Hindlimb muscle (tissue), 1 donor: ENCODE measurements around the gene CDC37L1. TPM values are rescaled to one million over a fixed set of nuclear protein-coding genes. Genes with fewer than 3 reads are reported as not detected.

ENCODE experiments used
- DNase-seq: peaks from one replicate; pipeline ENCODE4 v3.0.0-alpha.2; 2013
- polyA plus RNA-seq: library from polyadenylated mRNA; unstranded; fragments of 120-200 nt; gene quantifications from one replicate; pipeline ENCODE4 v1.2.1, GENCODE V29; 2013; ENCODE audit not compliant: insufficient read length

CDC37L1 gene
- polyA plus RNA-seq, 1 donor, result 24.4 TPM

DNA sequence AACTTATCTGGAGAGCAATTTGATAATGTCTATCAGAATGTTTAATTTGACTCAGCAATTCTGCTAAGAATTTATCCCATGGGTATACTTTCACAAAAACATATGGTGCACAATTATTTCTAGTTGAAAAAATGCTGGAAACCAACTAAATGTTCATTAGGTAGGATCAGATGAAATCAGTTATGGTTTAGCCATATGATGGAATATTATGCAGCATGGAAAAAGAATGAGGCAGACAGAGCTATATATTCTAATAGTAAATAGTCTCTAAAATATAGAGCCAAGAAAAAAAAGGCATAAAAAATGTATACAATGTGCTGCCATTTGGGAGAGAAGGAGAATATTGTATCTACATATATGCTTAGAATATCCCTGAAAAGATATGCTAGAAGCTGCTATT, 9.5 kb upstream of the CDC37L1 start:
- no peak for DNase-seq

DNA sequence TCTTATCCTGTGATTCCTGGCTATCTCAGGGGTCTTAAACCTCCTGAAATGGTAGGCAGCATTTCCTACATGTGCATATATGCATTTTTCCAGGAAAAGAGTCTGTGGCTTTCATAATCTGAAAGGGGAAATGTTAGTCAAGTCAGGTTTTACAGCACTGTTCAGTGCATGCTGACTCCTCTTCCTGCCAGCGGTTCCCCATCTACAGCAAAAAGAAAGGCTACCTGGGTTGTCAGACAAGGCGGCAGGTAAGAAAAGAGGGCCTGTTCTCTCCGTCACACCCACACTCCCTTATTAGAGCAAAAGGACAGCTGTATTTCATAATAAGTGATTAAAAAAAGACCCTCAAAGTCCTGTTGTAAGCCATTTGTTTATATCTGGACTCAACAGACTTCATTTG, 8.8 kb upstream of the CDC37L1 start:
- no peak for DNase-seq

DNA sequence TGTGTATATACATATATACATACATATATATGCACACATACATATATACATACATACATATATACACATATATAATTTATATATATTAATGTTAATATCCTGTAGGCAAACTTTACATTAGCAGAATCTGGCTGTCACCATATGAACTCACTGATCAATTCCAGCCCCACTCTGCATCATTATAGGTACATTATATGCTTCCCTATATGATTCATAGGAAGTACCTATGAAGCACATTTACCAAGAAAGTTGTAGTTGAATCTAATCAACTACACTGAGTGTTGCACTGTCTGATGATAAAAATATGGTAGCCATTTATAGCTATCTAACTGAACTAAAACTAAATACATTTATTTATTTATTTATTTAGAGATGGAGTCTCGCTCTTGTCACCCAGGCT, 7.6 kb upstream of the CDC37L1 start:
- DNase-seq, result no peak

DNA sequence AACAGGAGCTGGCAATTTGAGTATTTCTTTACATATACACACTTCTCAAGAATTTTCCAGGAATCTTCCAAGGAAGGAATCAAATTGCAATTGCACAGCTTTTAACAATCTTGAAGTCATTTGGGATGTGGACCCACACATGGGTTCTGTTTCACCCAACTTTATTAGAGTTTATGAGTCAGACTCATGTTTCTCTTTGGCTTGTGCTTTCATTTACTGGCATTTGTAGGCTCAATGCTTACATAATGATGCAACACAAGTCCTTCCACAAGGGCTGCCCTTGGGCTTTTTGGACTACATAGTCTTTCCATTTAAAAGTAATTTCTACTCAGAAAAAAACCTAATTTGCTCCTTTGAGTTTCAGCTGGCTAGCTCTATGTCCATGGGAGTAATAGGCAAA, 4.6 kb upstream of the CDC37L1 start:
- no peak for DNase-seq

DNA sequence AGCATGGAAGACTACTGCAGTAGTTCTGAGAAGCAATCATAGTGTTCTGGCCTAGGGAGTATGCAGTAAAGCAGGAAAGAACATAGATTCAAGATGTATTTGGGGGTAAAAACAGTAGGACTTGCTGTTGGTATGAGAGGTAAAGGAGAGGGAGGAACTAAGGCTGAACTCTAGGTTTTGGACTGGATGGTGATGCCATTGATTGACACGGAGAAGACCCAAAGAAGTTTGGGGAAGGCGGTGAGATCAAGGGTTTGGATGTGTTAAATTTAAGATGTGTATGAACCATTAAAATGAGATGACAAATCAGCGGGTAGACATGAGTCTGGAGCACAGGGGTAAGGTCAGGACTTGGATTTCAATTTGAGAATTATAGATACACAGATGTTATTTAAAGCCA, 2.0 kb upstream of the CDC37L1 start:
- DNase-seq, result no peak

DNA sequence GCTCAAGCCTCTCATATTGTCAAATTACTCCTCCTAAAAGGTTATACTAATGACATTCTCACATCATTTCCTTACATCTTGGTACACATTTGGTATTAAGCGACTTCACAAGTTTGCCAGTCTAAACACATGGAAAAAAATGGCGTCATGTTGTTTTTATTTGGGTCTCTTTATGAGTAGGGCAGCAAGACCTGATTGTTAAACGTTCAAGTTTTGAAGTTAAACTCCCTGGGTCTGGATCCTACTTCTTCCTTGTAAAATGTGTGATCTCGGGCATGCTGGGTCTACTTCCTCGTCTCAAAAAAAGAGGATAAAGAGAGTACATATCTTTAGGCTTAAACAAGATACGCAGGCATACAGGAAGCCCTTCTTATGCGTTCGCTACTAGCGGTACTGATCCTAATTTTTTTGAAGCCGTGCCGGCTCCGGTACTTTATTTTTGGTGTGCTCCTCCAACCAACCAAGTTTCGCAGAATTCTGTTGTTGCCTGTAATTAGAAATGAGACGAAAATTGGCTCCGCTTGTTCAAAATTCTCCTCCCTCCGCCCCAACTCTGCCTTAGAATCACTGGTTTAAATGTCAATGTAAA, 596 bp upstream of the CDC37L1 start:
- DNase-seq, result no peak

DNA sequence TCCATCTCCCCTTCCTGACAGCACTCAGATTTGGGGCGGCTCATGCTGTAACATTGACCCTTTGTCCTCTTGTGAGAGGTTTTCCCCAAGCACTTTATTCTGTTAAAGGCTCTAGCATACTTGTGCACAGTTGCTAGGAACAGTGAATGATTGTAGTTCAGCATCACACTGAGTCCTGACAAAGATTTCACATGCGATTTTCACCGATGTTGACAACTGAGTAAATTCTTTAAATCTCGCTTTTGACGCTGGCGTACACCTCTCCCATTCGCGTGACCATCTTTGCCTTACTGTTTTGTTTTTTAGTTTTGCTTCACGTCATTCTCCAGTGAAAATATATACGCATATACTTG, 780 bp downstream of the CDC37L1 start:
- DNase-seq, result no peak

DNA sequence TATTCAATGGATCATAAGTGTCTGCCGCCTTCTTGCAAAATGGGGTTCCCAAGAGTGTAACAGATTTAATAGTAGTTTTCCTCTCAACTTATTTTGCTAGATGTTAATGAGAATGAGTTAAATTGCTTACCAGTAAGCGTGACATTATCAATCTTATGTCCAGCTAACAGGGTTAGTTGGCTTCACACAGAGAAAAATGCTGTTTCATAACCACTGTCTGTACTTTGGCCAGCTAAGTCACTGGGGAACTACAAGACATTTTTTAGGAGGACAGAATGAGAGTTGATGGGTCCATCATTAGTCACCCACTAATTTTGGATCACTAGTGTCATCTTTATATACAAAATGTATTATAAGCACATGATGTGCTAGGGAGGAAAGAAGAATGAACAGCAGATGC, 1.4 kb downstream of the CDC37L1 start:
- no peak for DNase-seq

DNA sequence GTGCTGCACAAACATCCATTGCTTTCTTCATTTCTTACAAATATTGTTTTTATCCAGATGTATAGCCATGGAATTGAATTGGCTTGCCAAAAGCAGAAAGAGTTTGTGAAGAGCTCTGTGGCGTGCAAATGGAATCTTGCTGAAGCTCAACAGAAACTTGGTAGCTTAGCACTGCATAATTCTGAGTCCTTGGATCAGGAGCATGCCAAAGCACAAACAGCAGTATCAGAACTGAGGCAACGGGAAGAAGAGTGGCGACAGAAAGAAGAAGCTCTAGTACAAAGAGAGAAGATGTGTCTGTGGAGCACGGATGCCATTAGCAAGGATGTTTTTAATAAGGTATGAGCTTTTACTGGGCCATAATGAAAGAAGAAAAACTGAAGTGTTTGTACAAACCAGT, 5.5 kb downstream of the CDC37L1 start:
- no peak for DNase-seq

DNA sequence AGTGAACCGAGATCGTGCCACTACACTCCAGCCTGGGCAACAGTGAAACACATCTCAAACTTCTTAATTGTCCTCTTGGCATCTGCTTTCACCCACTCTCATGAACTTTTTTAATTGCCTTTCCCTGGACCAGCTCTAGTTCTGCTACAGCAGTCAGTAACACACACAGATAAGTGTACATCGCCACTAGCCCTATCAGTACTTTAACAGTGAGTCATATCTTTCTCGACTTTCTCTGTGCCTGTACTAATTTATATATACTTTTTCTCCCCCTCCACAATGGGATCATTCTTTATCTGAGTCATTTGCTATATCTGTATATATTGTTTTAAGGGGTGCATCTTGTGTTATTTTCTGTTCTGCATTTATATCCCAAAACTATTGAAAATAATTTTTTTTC, 6.7 kb downstream of the CDC37L1 start:
- no peak for DNase-seq

DNA sequence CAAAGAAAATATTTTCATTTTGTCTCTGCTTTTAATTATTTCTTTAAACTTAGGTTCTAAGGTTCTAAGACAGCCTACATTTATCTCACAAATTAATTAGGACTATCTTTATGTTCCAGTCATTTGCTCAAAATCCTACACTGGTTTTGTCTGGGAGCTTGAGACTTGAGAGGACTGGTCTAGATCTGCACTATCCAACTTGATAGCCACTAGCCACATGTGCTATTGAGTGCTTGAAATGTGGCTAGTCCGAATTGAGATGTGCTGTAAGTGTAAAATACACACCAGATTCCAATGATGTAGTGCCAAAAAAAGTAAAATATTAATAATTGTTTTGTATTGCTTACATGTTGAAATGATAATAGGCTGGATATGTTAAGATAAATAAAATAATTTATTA, 7.2 kb downstream of the CDC37L1 start:
- no peak for DNase-seq

DNA sequence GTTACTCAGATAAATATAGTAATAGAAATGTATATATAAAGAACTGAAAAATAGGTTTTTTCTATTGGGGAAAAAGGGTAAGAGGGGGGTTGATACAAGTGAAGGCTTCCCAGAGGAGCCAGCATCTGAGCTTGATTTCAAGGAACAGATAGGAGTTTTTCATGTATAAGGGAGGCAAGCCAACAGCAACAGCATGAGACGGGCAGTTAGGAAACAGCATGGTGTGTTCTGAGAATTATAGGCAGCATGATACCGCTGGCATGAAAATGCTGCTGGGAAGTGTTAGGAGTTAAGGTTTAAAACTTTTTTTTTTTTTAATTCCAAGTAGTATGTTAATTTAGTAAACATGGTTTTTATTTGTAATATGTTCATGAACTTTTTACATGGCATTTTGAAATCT, 9.7 kb downstream of the CDC37L1 start:
- no peak for DNase-seq

DNA sequence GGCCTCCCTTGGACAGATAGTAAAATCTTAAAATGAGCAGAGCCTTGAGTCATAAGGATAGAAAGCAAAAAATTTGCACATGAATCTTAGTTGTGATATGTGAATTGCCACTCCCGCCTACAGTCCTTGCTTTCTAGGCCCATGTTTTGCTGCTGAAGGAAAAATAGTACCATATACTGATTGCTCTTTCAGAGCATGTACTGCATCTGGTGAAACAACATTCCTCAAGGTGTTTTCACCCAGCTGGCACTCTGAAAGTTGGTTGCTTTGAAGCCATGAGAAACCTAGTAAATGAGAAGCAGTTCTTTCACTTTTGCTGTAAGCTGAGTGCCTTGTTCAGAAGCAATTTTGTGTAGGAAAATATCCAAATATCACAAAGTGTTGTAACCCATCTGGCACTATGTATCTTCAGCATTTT, 10.3 kb downstream of the CDC37L1 start:
- no peak for DNase-seq

DNA sequence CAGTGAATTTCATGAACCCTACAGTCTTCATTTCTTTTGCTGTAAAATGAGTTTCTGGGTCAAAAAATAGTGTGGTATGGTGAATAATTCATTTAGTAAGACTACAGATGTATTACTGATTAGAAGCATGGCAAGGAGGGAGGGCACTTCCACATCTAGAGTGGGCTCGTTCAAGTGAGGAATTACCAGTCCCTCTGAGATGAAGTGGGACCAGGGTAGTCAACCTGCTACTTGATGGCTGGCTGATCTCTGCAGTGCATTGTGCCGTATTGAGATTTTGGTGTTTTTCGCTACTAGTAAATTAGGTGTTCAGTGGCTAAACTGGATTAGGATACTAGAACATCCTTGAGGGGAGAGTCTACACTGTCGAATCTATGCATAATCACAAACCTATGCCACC, 10.8 kb downstream of the CDC37L1 start:
- DNase-seq, result no peak

DNA sequence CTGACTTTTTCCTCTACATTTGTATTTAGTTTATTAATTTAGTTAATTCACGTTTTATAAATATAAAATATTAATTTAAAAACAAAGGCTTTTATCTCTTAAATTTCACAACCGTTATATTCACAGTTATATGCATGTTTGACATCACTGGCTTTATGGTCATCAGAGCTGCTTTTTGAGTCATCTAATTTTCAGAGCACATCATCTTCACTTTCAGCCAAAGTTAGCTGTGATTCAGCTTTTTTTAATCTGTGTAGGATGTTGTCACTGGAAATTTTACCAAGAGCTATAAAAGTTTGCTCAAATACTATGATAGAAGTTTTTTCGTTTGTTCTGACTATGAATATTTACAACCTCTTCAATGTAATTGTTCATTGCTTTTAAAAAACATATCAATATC, 12.4 kb downstream of the CDC37L1 start:
- no peak for DNase-seq

DNA sequence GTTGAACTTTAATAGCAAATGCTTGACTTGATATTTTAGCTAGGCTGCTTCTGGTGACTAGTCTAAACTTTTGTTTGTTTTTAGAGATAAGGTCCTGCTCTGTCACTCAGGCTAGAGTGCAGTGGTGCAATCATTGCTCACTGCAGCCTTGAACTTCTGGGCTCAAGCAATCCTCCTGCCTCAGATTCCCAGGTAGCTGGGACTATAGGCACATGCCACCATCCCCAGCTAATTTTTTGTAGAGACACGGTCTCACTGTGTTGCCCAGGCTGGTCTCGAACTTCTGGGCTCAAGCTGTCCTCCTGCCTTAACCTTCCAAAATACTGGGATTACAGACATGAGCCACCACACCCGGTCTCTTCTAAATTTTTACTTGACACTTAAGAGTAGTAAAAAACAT, 20.7 kb downstream of the CDC37L1 start:
- no peak for DNase-seq

DNA sequence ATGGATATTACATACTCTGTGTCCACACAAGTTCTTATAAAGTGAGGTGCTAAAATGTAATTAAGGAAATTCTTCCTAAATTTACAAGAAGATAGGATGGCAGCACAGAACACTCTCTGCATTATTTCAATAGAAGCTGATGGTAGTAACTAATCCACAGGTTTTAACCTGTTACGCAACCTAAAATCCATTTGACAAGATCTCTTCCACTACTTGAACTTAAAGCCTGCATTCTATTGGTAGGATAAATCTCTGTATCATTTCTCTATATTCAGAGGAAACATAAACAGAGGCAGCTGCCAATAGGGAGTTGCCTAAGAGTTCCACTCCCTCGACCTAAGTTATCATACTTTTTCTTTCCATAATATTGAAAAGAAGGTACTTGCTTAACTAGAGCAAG, 21.6 kb downstream of the CDC37L1 start:
- DNase-seq, result no peak

DNA sequence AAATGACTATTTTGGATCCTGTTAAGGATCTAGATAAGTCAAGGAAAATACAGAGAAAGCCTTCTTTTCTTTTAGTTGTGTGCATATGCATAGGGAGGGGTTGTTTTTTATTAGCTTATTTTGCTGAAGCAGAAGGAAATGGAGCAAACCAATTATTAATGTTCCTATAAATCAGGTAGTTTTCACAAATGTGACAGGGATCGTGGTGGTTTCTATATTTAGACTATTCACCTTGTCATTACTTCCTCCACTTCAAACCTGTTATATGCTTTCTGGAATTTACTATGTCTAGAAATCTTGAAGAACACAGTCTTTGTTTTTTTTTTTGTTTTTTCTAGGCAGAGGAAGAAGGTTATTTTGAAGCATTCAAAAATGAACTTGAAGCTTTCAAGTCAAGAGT, 22.2 kb downstream of the CDC37L1 start:
- no peak for DNase-seq

DNA sequence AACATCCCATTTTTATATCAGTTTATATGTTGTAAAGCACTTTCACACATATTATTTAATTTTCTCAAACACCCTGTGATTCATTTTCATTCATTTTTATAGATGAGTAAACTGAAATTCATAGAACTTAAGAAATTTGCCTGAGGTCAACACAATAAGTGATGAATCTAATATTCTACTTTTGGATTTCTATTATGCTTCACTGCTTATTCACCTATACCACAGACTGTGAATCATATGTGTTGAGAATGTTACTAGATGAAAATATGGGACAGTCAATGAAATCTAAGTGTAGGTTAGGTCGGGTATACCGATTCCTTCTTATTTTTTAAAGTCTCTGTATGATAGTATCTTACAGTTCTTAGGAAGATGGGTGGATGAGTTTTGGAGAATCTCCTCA, 24.8 kb downstream of the CDC37L1 start:
- no peak for DNase-seq

DNA sequence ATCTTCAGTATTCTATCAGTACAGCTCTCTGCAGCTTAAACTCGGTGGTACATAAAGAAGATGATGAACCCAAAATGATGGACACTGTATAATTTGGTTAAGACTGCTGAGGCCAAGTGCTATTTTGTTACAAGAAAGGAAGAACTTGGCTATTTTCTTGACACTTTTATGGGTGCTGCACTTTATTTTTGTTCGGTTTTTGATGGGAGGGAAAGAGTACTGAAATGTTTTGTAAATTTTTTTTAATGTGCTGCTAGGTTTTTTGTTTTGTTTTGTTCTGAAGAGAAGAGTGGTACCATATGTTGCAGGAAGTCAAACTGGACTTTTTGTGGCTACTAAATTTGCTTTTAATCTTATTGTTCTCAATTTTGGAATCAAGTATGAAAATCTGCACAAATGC, 26.7 kb downstream of the CDC37L1 start:
- DNase-seq, result no peak

DNA sequence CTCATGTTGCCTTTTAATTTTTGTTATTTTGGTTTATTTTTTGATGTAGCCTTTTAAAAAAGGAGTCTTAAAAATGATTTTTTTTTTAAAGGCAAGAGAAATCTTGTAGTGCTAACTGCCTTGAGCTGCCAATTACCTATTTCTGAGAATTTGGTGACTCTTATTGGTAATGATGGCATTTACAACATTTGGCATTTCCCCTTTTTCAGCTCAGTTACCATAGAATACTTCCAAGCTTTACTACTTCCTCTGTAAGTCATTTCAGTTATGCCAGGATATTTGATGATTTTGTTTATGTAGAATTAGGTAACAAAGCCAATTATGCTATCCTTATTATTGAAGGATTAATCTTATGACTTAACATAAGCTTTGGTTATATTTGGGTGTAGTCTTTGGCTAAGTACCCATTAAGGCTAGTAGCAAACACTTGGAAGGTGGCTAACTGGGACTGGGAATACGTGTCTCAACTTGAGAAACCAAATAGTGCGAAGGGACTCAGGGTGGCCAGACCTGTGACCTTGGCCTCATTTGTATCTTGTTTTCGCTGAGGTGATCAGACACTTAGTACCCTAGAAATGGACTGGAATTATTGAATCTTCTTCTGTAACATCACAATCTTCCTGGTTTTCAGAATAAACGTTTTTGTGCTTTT, 27.7 kb downstream of the CDC37L1 start:
- no peak for DNase-seq

DNA sequence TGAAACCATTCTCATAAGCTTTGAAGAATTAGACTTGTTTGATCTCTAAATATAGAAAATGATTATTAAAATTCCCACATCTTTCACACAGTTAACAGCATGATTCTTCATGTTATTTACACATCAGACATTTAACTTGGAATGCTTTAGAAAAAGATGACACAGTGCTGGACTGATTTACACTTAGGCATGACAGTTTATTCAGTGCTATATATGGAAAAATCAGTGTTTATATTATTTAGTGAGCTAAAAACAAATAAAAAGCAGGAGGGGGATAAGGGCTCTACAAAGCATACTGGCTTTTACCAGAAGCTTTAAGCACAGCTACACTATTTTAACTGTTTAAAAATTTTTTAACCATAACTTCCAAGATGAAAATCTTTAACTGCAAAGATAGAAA, 30.0 kb downstream of the CDC37L1 start:
- DNase-seq, result no peak

DNA sequence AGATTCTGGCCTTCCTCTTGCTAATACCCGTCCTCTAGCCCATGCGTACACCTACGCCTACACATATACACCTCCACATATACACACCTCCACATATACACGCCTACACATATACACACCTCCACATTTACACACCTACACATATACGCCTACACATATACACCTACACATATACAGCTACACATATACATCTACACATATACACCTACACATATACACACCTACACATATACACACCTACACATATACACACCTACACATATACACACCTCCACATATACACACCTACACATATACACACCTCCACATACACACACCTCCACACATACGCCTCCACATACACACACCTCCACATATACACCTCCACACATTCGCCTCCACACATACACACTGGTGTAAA, 34.5 kb downstream of the CDC37L1 start:
- no peak for DNase-seq

DNA sequence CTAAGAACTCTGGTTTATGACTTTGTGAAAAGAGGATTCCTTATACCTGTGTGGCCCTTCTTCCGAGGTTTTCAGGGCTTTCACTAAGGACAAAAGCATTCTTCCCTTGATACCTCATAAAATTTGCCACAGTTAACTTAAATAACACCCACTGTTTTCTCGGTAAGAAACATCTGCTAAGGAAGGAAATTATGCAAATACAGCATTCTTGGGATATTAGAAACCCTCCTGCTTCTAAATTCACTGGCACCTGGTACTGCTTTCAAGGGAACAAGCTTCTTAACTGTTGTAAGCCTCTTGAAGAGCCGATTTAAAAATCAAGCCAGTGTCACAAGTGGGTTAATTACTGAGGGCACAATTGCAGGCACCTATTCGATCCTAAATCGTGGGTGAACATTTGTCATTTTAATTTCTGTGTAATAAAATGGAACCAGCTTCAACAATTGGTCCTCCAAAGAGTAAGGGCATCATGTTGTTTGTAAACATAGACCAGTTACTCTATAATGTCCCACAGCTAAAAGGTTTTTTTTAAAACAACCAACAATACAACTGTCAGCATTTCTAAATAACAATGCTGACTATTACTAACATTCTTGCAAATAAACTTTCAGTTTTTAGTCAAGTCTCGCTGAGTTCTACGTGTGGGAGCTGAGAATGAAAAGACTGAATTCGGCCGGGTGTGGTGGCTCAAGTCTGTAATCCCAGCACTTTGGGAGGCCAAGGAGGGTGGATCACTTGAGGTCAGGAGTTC, 35.1 kb downstream of the CDC37L1 start:
- no peak for DNase-seq
